ENCODE measurements around the gene MEGF10.
A peak's percentile ranks its signal among the peaks of the same experiment; 100 is the strongest.

The MEGF10 gene

GRCh38 chr5:127330116-127330515, 39.5 kb downstream of the MEGF10 start:
- no peak for DNase-seq

DNA sequence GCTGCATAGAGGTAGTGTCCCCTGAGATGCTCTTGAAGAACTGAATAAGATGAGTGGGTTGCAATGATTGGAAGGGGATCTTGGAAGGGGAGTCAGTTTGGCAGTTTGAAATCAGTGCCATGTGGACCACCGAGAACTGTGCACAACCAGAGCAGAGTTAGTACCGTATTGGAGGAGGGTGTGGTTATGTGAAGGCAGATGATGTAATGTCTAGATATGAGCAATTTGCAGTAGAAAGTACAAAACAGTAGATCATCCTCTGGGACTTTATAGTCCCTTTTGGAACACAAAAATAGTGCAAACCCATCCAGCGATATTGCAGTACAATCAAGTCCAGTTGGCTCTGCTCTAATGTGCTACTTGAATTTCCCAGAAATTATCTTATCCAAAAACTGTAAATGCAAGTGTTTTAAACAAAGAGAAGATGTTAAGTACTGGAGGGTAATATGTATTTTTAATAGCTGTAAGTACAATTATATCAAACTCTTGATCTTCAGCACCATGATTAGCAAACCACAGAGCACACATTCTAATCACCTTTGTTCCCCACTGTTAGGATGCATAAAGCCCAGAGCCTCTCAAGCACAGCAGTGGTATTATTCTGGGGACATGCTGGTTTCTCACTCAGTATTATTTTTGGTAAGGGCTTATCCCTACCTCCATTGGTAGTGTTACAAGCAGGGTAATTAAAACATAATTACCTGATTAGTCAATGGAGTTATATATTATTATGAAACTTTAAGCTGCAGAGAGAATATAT, 41.5 kb downstream of the MEGF10 start:
- DNase-seq: no peak

GRCh38 chr5:127333483-127333882, 42.9 kb downstream of the MEGF10 start:
- DNase-seq: no peak

GRCh38 chr5:127335381-127335780, 44.8 kb downstream of the MEGF10 start:
- no peak for DNase-seq

DNA sequence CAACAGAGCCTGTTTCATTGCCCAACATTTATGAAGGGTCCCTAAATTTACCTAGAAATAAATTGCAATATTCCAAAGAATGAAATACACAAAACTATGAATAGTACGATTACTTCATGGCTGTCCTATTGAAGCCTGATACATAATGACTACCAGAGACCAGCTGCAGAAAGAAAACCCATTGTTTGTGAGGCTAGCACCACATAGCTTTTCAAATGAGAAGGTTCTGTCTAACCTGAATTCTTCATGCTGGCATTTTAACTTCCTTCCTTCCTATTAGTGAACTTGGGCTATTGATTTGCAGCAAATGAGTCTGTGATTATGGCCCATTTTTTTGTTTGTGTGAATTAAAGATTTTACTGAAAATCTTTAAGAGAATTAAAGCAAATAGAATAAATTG, 47.3 kb downstream of the MEGF10 start:
- DNase-seq: no peak

DNA sequence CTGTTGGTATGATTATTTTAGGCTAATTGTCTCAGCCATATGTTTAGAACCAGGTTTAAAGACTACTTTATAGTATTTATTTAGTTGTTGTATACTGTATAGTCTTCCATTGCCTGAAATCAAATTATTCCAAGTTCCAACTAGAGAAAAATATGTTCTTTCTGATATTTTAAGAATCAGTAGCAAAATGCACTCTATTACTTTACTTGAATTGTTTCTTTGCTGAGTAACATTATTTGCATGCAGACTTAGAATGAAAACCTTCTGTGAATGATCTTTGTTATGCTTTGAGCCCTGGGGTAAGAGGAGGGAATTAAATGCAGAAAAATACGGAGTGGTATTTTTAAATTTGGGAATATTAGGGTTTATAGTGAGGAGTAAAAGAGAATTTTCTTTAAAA, 47.9 kb downstream of the MEGF10 start:
- no peak for DNase-seq

GRCh38 chr5:127340606-127341005, 50.0 kb downstream of the MEGF10 start:
- no peak for DNase-seq

DNA sequence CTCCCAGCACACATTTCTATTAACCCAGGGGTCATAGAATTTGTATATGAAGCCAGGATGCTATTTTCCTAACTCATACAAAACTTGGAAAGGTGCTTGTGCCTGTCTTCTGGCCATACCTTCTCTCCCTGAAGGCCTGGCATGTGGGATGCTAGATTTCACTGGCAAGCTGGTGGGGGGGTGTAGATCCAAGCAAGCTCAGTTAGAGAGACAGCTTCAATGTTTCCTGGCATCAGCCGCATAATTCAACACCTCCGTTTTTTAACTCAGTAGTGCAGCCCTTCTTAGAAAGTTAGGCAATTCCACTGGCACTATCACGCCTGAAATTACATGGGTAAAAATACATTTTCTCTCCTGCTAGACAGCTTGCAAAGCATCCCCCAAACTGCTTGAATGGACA, 51.8 kb downstream of the MEGF10 start:
- DNase-seq: no peak

DNA sequence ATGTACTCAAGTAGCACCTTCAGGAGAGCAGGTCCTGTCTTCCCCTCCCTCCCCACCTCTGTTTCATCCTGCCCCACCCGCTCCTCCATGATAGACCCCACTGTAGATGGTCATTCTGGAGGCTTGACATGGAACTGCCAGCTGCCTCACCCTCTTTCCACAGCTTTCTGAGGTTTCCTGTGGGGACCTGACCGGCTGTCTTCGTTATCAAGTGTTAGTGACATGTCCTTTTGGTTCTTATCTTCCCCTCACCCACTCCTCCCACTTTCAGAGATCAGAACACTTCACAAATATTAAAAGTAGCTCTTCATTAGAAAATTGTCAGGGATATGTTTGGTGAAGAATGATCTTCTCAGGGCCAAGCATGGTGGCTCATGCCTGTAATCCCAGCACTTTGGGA, 52.7 kb downstream of the MEGF10 start:
- DNase-seq: no peak

DNA sequence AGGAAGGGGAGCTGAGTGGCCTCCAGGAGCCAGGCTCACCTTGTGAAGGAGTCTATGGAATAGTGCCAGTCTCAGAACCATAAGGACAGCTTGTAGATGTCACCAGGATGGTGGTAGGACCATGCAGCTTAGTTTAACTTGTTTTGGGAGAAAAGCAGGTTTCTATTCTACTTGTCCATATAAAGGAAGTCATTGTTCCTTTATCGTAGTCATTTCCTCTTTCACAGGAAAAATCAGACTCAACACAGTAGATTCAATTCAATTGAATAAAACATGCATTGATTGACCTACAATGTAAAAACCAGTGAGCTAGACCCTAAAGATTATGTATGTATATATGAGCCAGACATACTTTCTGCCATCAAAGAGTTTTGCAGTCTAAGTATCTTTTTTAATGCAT, 53.3 kb downstream of the MEGF10 start:
- no peak for DNase-seq

- no peak for DNase-seq
Measured at GRCh38 chr5:127344931-127345330, 54.3 kb downstream of the MEGF10 start.

GRCh38 chr5:127351418-127351817, 60.8 kb downstream of the MEGF10 start:
- DNase-seq: peak; percentile 9

DNA sequence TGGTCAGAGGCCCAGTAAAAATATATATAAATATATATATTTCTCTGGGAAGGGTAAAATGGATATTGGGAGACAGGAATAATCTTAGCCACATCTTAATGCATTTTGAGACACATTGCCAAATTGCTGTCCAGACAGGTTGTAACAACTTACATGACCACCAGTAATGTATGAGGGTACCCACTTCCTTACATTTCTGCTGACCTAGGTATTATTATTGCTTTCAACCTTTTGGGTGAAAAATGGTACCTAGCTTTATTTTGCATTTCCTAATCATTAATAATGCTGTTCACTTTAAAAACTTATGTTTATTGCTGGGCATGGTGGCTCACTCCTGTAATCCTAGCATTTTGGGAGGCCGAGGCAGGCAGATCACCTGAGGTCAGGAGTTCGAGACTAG, 61.5 kb downstream of the MEGF10 start:
- DNase-seq: no peak

GRCh38 chr5:127353327-127353726, 62.7 kb downstream of the MEGF10 start:
- no peak for DNase-seq

- no peak for DNase-seq
Measured at GRCh38 chr5:127353796-127354195, 63.2 kb downstream of the MEGF10 start.

- DNase-seq: no peak
Measured at GRCh38 chr5:127355337-127355736, 64.7 kb downstream of the MEGF10 start.

DNA sequence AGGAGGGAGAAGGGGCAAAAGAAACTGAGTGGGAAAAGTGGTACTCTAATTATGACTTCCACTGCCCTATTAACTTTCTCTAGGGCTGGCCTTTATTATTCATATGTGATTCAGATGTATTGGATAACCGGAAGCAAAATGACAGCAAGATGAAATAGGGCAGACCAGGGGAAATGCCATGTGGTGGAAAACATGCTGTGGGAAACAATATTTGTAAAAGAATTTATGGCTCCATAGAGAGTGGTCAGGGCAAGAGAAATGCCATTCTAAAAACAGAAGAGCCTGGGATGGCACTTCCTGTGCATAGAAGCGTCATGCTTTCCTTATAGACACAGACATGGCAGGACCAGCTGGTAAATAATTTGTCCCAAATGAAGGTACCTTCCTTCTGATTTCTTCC, 67.7 kb downstream of the MEGF10 start:
- DNase-seq: peak; percentile 47

DNA sequence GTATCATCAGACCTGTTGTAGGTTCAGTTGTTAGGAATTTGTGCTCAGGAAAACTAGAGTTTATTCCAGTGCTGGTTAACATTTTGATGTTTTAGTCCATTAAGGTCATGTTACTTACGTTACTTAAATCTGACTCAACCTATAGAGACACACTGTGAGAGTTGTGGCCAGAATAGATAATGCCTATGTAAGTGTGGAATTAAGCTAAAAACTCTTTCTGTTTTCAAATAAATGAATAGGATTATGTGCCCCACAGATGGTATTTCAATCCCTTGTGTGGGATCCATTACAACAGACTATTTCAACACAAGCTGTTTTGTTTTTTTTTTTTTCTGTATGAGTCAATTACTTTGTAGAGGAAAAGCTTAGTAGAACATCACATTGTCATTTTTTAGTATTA, 68.1 kb downstream of the MEGF10 start:
- DNase-seq: peak; percentile 51

DNA sequence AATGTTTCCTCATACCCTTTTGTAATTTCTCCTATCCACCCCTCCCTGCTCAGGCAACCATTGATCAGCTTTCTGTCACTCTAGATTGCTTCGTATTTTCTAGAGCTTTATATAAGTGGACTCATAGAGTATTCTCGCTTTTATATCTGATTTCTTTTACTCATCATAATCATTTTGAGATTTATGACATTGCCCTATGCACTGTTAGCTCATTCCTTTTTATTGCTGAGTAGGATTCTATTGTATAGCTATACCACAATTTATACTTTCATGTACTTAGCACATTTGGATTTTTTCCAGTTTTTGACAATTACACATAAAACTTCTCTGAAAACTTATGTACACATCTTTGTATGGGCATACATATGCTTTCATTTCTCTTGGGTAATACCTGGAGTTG, 68.9 kb downstream of the MEGF10 start:
- DNase-seq: no peak

DNA sequence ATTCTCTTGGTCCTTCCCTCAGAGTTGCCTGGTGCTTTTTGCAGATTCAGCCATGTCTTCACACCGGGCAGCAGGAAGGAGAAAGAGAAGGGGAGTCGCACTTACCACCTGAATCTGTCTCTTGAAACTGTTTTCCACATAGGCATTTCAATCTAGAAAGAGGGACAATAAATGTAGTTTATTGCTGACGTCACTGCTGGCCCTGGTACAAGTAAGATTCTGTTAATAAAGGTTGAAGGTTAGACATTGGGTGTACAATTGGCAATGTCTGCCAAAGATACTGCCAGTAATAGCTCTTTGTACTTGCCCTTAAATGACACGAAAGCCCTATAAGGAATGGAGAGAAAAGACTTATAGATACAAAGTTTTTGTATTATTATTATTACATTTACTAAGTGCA, 72.8 kb downstream of the MEGF10 start:
- DNase-seq: no peak

DNA sequence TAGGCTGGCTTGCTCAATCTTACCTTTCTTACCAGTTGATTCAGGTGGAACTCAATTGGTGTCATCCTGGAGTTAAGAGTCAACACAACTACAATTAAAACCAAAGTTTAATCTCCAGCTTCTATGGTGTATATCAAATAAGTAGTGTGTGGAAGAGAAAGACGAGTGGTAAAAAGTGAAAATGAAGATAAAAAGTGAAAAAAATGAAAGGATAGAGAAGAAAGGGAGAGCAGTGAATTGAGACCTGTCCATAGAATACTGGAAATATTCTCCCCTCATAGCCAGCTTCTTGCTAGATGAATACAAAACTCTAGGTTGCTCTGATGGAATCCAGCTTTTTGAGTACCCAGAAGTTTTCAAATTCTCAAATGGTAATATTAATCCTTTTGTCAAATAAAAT, 76.4 kb downstream of the MEGF10 start:
- DNase-seq: no peak

DNA sequence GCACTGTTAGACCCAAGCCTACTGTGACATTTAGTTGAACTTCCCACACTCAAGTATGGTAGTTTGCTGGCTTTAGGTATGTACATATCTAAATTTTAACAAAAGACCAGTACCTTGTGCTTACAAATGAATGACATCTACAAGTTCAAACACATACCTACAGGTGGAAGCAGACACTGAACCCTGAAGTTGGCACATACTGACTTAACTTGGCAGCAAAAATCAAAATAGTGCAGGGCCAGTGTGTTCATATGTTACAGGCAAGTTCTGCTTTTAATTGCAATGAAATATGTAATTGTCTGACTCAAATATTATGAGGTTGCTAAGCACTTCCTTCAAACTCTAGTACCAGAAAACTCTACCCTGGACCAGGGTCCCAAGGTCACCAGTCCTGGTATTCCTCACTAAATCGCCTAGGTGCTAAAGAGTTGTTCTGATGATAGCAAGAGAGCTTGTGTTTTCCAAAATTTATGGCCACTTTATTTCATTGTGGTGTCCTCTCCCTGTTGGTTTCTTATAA, 77.4 kb downstream of the MEGF10 start:
- DNase-seq: no peak

GRCh38 chr5:127369796-127370195, 79.2 kb downstream of the MEGF10 start:
- no peak for DNase-seq

- DNase-seq: no peak
Measured at GRCh38 chr5:127370631-127371030, 80.0 kb downstream of the MEGF10 start.

GRCh38 chr5:127373858-127374491, 83.4 kb downstream of the MEGF10 start:
- DNase-seq: no peak

All from HCEC 1CT (cell line).